SK-N-SH (cell line): ENCODE measurements around the gene SGPL1.
"Not testable (repeated sequence)": the region's sequence is repeated elsewhere in the genome, so short reads cannot be mapped to it uniquely, and the experiment has no call there.

ENCODE experiments used
- EZH2phosphoT487 ChIP-seq: fragments of 200-600 bp; sonication (generic); IDR thresholded peaks from 2 replicates; pipeline ENCODE4 v1.6.1; 2017; ENCODE audit warnings: low read depth, mixed run types, mild to moderate bottlenecking, antibody characterized with exemption, moderate library complexity, borderline replicate concordance
- GABPA ChIP-seq: IDR thresholded peaks from 2 replicates; pipeline ENCODE4 v1.4.0; 2012; ENCODE audit warnings: low read depth, mild to moderate bottlenecking
- ZBTB33 ChIP-seq: IDR thresholded peaks from 2 replicates; pipeline ENCODE4 v1.4.0; 2012; ENCODE audit warnings: low read depth, borderline replicate concordance
- TF ChIP-seq, protein P1 (sequence below): fragments of 200-600 bp; sonication (generic); IDR thresholded peaks from 2 replicates; pipeline ENCODE4 v1.6.1; 2017; ENCODE audit warnings: antibody characterized with exemption, mild to moderate bottlenecking, moderate library complexity
- TF ChIP-seq, protein P2 (sequence below): IDR thresholded peaks from 2 replicates; pipeline ENCODE4 v1.6.1; 2012; ENCODE audit warnings: mild to moderate bottlenecking, low read depth, low read length, moderate library complexity

DNA sequence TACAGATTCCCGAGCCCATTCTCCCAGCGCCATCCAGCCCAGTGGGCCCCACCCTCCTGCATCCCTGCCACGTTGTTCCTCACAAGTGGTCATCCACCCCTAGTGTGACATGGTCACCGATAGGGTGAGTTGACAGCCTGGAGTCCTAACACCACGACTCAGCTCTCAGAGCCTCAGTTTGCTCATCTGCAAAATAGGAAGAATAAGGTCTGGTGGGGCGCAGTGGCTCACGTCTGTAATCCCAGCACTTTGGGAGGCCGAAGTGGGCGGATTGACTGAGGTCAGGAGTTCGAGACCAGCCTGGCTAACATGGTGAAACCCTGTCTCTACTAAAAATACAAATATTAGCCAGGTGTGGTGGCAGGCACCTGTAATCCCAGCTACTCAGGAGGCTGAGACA is 104.2 kb downstream of the SGPL1 start:
- TF ChIP-seq, protein P1, sequence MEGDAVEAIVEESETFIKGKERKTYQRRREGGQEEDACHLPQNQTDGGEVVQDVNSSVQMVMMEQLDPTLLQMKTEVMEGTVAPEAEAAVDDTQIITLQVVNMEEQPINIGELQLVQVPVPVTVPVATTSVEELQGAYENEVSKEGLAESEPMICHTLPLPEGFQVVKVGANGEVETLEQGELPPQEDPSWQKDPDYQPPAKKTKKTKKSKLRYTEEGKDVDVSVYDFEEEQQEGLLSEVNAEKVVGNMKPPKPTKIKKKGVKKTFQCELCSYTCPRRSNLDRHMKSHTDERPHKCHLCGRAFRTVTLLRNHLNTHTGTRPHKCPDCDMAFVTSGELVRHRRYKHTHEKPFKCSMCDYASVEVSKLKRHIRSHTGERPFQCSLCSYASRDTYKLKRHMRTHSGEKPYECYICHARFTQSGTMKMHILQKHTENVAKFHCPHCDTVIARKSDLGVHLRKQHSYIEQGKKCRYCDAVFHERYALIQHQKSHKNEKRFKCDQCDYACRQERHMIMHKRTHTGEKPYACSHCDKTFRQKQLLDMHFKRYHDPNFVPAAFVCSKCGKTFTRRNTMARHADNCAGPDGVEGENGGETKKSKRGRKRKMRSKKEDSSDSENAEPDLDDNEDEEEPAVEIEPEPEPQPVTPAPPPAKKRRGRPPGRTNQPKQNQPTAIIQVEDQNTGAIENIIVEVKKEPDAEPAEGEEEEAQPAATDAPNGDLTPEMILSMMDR, result not testable (repeated sequence)
- TF ChIP-seq EZH2phosphoT487, ZBTB33, GABPA: not testable (repeated sequence)
- TF ChIP-seq, protein P2, sequence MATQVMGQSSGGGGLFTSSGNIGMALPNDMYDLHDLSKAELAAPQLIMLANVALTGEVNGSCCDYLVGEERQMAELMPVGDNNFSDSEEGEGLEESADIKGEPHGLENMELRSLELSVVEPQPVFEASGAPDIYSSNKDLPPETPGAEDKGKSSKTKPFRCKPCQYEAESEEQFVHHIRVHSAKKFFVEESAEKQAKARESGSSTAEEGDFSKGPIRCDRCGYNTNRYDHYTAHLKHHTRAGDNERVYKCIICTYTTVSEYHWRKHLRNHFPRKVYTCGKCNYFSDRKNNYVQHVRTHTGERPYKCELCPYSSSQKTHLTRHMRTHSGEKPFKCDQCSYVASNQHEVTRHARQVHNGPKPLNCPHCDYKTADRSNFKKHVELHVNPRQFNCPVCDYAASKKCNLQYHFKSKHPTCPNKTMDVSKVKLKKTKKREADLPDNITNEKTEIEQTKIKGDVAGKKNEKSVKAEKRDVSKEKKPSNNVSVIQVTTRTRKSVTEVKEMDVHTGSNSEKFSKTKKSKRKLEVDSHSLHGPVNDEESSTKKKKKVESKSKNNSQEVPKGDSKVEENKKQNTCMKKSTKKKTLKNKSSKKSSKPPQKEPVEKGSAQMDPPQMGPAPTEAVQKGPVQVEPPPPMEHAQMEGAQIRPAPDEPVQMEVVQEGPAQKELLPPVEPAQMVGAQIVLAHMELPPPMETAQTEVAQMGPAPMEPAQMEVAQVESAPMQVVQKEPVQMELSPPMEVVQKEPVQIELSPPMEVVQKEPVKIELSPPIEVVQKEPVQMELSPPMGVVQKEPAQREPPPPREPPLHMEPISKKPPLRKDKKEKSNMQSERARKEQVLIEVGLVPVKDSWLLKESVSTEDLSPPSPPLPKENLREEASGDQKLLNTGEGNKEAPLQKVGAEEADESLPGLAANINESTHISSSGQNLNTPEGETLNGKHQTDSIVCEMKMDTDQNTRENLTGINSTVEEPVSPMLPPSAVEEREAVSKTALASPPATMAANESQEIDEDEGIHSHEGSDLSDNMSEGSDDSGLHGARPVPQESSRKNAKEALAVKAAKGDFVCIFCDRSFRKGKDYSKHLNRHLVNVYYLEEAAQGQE, result not testable (repeated sequence)
